Astrocyte (in vitro differentiated cells and primary cell): Measurements from ENCODE around the gene PPP1R14D.

Source experiments
- CTCF ChIP-seq: IDR thresholded peaks from 2 replicates; pipeline ENCODE4 v1.5.1; 2011; ENCODE audit warnings: low read depth, mild to moderate bottlenecking, inconsistent platforms, low read length, moderate library complexity; ENCODE audit not compliant: insufficient read depth
- EZH2 ChIP-seq: IDR thresholded peaks from 2 replicates; pipeline ENCODE4 v1.6.1; 2012; ENCODE audit warnings: mild to moderate bottlenecking, low read length, inconsistent platforms; ENCODE audit not compliant: insufficient read depth

- no peak for TF ChIP-seq CTCF
- TF ChIP-seq EZH2, result no peak
Observed at GRCh38 chr15:40828447-40829036, at the start of gene PPP1R14D.
